Right cardiac atrium (tissue), 5 donors: ENCODE data around the gene ZNF831. TPM values are rescaled to one million over a fixed set of nuclear protein-coding genes. Genes with fewer than 3 reads are reported as not detected.

Experiments
- ATAC-seq, 2 donors: fragments of 200-7000 bp; cut with Tn5 transposase; one replicate each; pipeline versions ENCODE4 v1.8.0 to v1.9.1; 2020; ENCODE audit warnings: moderate library complexity in 2 of 2, mild to moderate bottlenecking in 1 of 2
- DNase-seq, 3 donors: peaks; one replicate each; pipeline ENCODE4 v3.0.0-alpha.2; 2020
- H3K27ac ChIP-seq: one replicate; pipeline ENCODE4 v1.5.1; 2013; ENCODE audit warnings: mild to moderate bottlenecking, low read length, control low read depth, moderate library complexity
- H3K27me3 ChIP-seq: one replicate; pipeline ENCODE4 v1.6.1; 2013; ENCODE audit not compliant: control insufficient read depth, insufficient read depth
- H3K4me1 ChIP-seq: one replicate; pipeline ENCODE4 v1.6.1; 2013; ENCODE audit warnings: low read length; ENCODE audit not compliant: control insufficient read depth, insufficient read depth
- H3K4me3 ChIP-seq: one replicate; pipeline ENCODE4 v1.5.1; 2013; ENCODE audit warnings: low read length, control low read depth
- H3K9me3 ChIP-seq: one replicate; pipeline ENCODE4 v1.6.1; 2013; ENCODE audit warnings: low read length; ENCODE audit not compliant: control insufficient read depth
- WGBS: extraction: QIAGEN DNeasy Blood & Tissue Kit; methylation state at CpG from one replicate; pipeline ENCODE4 v1.1.7; 2013; 5-methylcytosine and 5-hydroxymethylcytosine counted together
- intact Hi-C, 4 donors: fragments of 100-400 bp; cut with DNase I; formaldehyde crosslinking; loops; one replicate each; pipeline versions ENCODE4 v1.11.0 to v1.14.0; 2022 to 2023
- long read RNA-seq, 4 donors: library from polyadenylated mRNA; unstranded; transcript quantifications; one replicate each; pipeline ENCODE4 v2.0.0, GENCODE V29; 2020 to 2021
- polyA plus RNA-seq: library from polyadenylated mRNA; stranded (reverse); fragments of 200-250 nt; gene quantifications from one replicate; pipeline ENCODE4 v1.2.3, GENCODE V29; 2013
- total RNA-seq, 4 donors: library from RNA; stranded (reverse); fragmentation: NEBNext Ultra II Directional; extraction: Animal tissue kit (Norgen Biotek cat#: 25700); gene quantifications; one replicate each; pipeline ENCODE4 v1.2.1, GENCODE V29; 2021
- donor health status: healthy with polysubstance abuse.
- donor health status: DM: no; HTN: yes; CAD: no.
- donor health status: DM: no; HTN: no; CAD: no.
- donor health status: DM: no; HTN: yes; CAD: no; lungs with severe emphysema.
- donor health status: DM: yes; HTN: yes; CAD: no.

The ZNF831 gene
- total RNA-seq: under 1 TPM; 0.06 to 0.18 (median 0.16) TPM
- polyA plus RNA-seq: 0.05 TPM
- long read RNA-seq, donor 1: 0 reads
- long read RNA-seq, donor 2: 0 reads
- long read RNA-seq, donor 3, partial matches to known transcripts: 0 of 1 reads
- long read RNA-seq, donor 3, other reads (novel, unspliced or antisense): 1 of 1 reads
- long read RNA-seq, donor 4, partial matches to known transcripts: 0 of 1 reads
- long read RNA-seq, donor 4, other reads (novel, unspliced or antisense): 1 of 1 reads

- H3K27ac ChIP-seq: no peak within 1 kb of the TSS
- 68% methylated on average over 10 of the region's 10 CpGs for WGBS
Measured at GRCh38 chr20:59163631-59164530, at the start of gene ZNF831. Gene ZNF831 (plus strand): TSS chr20:59163821. CDS start chr20:59191020, 27,199 bp downstream.

GRCh38 chr20:59117526-59117925 lies 46.1 kb upstream of the ZNF831 start:
- intact Hi-C loops: no loop called here
- DNase-seq (no peak), ATAC-seq (no peak)
- 70% methylated on average over 3 of the region's 3 CpGs for WGBS
- Histone ChIP-seq H3K4me3 (no peak overlapping the region), H3K4me1 (no peaks in the 10 kb centered on the region), H3K27me3 (no peaks in the 10 kb centered on the region), H3K9me3 (no peaks in the 10 kb centered on the region), H3K27ac (no peak overlapping the region)

More at GRCh38 chr20:59163631-59164530, at the start of gene ZNF831:
- ATAC-seq (no peak), DNase-seq (no peak)
- intact Hi-C loops: no loop called here
- Histone ChIP-seq H3K4me3 (no peak within 1 kb of the TSS), H3K27me3 (no peaks in the 10 kb centered on the region), H3K9me3 (no peaks in the 10 kb centered on the region), H3K4me1 (no peaks in the 10 kb centered on the region)

- intact Hi-C loops: no loop called here
- 77% methylated on average over 9 of the region's 9 CpGs for WGBS
- Histone ChIP-seq H3K27me3 (no peaks in the 10 kb centered on the region), H3K27ac (no peak overlapping the region), H3K4me3 (no peak overlapping the region), H3K4me1 (no peaks in the 10 kb centered on the region), H3K9me3 (no peaks in the 10 kb centered on the region)
- ATAC-seq (no peak), DNase-seq (no peak)
Measured at GRCh38 chr20:59118855-59119254, 44.8 kb upstream of the ZNF831 start.

DNA sequence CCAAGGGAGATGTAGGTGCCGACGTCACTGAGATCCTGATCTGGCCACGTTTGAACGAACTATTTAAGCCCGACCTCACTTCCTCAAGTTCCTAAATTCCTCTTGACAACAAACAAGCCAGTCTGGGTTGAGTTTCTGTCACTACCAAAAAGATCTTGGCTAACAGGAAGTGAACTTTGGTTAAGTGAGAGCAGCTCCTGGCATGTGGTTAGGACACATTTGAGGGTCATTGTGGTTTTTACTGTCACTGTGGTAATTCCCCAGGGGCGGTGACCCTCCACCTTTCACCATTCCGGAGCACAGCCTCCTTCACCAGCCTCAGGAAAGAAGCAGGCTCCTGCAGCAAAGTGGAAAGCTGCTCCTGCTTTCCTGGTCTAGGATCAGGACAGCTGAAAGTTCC lies 43.1 kb upstream of the ZNF831 start:
- WGBS: 50% methylated on average over 7 of the region's 7 CpGs
- intact Hi-C loops: no loop called here
- no peak for ATAC-seq
- Histone ChIP-seq H3K27me3 (no peaks in the 10 kb centered on the region), H3K27ac (no peak overlapping the region), H3K4me3 (no peak overlapping the region), H3K9me3 (no peaks in the 10 kb centered on the region), H3K4me1 (no peaks in the 10 kb centered on the region)
- DNase-seq: no peak

DNA sequence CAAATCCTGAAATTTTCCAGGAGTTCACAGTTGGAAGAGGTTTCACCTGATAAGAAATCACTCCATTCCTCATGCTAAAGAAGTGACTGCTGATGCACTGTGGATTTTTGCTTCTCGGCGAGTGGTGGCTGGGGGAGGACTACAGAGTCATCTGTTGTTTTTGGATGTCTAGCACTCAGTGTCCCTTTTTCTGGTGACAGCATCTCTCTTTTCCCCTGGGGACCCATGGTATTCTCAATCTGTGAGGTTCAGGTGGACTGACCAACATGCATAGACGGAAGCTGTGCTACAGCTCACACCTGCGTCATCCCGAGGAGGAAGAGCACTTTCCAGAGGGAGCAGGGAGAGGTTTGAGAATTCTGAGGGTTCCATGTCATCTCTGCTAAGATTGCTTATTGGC lies 42.7 kb upstream of the ZNF831 start:
- Histone ChIP-seq H3K4me3 (no peak overlapping the region), H3K27ac (no peak overlapping the region), H3K27me3 (no peaks in the 10 kb centered on the region), H3K9me3 (no peaks in the 10 kb centered on the region), H3K4me1 (no peaks in the 10 kb centered on the region)
- 86% methylated on average over 5 of the region's 5 CpGs for WGBS
- DNase-seq (no peak), ATAC-seq (no peak)
- intact Hi-C loops: no loop called here

DNA sequence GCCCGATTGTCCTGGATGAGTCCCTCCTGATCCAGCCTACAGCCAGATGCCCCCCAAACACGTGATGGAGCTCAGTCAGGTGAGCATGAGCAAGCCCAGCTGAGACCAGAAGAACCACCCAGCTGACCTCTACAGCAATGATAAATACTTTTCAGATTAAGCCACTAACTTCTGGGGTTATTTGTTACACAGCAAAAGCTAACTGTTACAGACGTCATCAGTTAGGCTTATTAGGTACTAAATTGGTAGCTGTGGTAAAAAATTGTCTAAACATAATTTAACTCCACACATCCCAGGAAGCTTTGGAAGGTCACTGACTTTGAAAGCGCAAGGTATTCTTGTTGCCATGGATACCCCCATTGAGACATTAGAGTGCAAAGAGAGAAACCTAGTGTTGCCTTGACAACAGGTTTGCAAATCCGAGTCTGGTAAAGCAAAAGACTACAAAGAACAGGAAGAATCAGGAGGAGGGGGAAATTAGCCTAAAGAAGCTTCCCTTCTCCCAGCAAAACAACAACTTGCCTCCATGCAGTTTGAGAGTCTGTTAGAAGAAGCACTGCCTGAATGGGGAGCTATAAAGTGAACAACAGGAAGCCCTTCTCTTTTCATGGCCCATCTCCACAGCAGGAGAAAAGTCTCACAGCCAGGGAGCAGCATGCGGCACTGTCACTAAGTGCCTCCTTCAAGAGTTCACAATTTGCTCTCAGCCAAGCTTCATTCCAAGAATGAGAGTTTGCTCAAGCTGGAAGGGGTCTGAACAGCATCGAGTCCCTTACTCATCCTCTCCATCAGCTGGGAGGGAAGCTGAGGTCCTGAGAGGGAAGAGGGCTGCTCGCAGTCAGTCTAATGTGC lies 41.7 kb upstream of the ZNF831 start:
- Histone ChIP-seq H3K27ac (no peak overlapping the region), H3K9me3 (no peaks in the 10 kb centered on the region), H3K4me3 (no peak overlapping the region), H3K27me3 (no peaks in the 10 kb centered on the region), H3K4me1 (no peaks in the 10 kb centered on the region)
- intact Hi-C loops: no loop called here
- no peak for DNase-seq
- 62% methylated on average over 8 of the region's 8 CpGs for WGBS
- ATAC-seq: no peak

DNA sequence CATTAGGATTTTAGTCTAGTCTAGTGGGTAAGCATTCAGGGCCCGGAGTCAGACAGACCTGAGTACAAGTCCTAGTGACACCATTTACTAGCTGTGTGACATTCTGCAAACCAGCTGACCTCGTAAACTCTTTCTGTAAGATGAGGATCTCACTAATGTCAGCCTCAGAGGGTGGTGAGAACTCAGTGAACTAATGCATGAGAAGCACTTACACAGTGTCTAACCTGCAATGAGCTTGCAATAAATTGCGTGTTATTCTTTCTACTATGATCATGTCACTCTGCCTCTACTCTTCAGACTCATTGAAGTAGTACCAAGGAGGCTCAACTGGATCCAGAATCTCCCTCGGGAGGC lies 41.1 kb upstream of the ZNF831 start:
- WGBS: 89% methylated on average over 4 of the region's 4 CpGs
- no peaks in the 10 kb centered on the region for H3K9me3 ChIP-seq
- H3K27me3 ChIP-seq: no peaks in the 10 kb centered on the region
- H3K27ac ChIP-seq: no peak overlapping the region
- no peaks in the 10 kb centered on the region for H3K4me1 ChIP-seq
- H3K4me3 ChIP-seq: no peak overlapping the region
- no peak for DNase-seq
- no peak for ATAC-seq
- intact Hi-C loops: no loop called here

GRCh38 chr20:59123011-59123677 lies 40.5 kb upstream of the ZNF831 start:
- ATAC-seq (no peak), DNase-seq (no peak)
- Histone ChIP-seq H3K27ac (no peak overlapping the region), H3K4me3 (no peak overlapping the region), H3K27me3 (no peaks in the 10 kb centered on the region), H3K9me3 (no peaks in the 10 kb centered on the region), H3K4me1 (no peaks in the 10 kb centered on the region)
- WGBS: 75% methylated on average over 15 of the region's 15 CpGs
- intact Hi-C loops: no loop called here

DNA sequence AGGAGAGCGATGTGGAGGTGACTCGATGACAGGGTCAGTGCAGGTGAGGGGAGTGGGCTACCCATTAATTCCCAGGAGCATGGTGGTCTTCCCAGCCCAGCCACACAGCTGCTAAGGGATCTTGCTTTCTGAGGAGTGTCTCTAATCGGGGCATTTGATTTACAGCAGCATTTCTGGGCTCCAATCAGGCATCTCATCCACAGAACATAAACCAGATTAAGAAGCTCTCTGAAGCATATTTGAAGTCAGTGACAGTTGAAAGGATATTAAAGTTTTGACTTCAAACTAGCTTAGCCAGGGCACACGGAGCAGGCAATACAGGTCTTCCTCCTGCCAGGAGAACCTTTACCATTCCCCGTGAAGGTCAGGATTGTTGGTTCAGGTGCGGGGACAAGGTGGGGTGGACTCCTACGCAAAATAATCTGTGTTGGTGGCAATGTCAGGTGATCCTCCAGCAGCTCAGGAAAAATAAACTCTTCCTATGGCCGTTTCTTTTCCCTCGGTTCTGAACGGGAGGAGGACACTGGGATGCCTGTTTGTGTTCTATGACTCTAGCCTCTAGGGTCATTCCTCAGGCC lies 39.9 kb upstream of the ZNF831 start:
- no peak for ATAC-seq
- intact Hi-C loops: no loop called here
- WGBS: 75% methylated on average over 10 of the region's 10 CpGs

GRCh38 chr20:59124296-59125029 lies 39.2 kb upstream of the ZNF831 start:
- Histone ChIP-seq H3K27ac (no peak overlapping the region), H3K4me1 (no peaks in the 10 kb centered on the region), H3K4me3 (no peak overlapping the region), H3K9me3 (no peaks in the 10 kb centered on the region), H3K27me3 (no peaks in the 10 kb centered on the region)
- WGBS: 74% methylated on average over 15 of the region's 15 CpGs
- no peak for ATAC-seq
- intact Hi-C loops: no loop called here
- no peak for DNase-seq

More for the DNA sequence above, 39.9 kb upstream of the ZNF831 start:
- Histone ChIP-seq H3K4me3 (no peak overlapping the region), H3K9me3 (no peaks in the 10 kb centered on the region), H3K27ac (no peak overlapping the region), H3K27me3 (no peaks in the 10 kb centered on the region), H3K4me1 (no peaks in the 10 kb centered on the region)
- no peak for DNase-seq
